ENCODE data around the gene PRSS12.

Gene PRSS12

DNA sequence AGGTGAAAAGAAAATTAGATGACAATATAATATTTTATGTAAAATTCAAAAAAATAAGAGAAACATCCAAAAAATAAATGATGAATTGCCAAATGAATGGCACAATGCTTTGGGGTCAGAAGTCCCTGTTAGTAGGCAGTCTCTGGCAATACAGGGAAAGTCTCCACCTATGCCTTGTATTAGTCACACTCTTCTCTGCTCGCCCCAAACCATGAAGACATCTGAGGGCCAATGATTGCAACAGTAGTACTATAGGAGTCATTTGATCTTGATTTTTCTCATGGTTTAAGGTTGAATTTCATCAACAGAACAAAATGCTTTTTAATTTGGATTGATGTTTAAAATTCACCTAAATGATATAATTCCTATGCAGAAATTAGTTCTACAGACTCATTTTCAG lies 3.9 kb upstream of the PRSS12 start:
- TF ChIP-seq SUZ12 (IDR thresholded peaks at IDR 0.05; ENCODE audit: extremely low read depth, insufficient read depth, insufficient read length) (no peak), ZNF274 (IDR thresholded peaks at IDR 0.05; ENCODE audit: low read depth, low read length) (no peak), YY1 (IDR thresholded peaks at IDR 0.05; ENCODE audit: insufficient read depth, insufficient read length) (no peak)
- H3K4me3 ChIP-seq (ENCODE audit: insufficient read length, low read depth) = no peak overlapping the region
- H3K4me1 ChIP-seq (ENCODE audit: insufficient read depth, insufficient read length) = no peaks in the 10 kb centered on the region
- H3K36me3 ChIP-seq (ENCODE audit: insufficient read depth, insufficient read length, low read length) = no peaks in the 10 kb centered on the region
- H3K9me3 ChIP-seq (ENCODE audit: insufficient read depth, low read length) = no peaks in the 10 kb centered on the region
- DNase-seq (ENCODE audit: low read depth, low spot score) = no peak
- no peak overlapping the region for H3K9ac ChIP-seq (ENCODE audit: insufficient read length, low read depth)
- peaks cover 21% of the 10 kb centered on the region for H3K27me3 ChIP-seq (ENCODE audit: insufficient read depth, insufficient read length)

DNA sequence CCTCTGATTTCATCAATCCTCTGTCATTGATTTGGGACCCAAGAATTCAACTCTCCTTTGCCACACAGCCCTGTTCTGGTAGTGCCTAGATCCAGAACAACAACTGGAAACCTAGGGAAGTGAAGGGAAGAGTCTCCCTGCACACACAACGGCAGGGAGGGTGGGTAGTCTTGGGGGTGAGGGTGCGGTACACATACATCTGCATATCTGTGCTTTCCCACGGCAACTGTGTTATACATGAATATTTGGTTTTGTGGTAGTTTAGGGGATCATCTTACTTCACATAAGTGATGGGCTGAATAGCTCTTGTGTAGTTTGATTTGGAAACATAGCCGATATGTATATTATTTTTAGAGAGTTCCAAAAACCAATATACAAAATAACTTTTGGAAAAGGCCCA lies 3.3 kb upstream of the PRSS12 start:
- no peak overlapping the region for H3K4me3 ChIP-seq (ENCODE audit: insufficient read length, low read depth)
- TF ChIP-seq YY1 (IDR thresholded peaks at IDR 0.05; ENCODE audit: insufficient read depth, insufficient read length) = no peak
- no peak for TF ChIP-seq ZNF274 (IDR thresholded peaks at IDR 0.05; ENCODE audit: low read depth, low read length)
- no peak for TF ChIP-seq SUZ12 (IDR thresholded peaks at IDR 0.05; ENCODE audit: extremely low read depth, insufficient read depth, insufficient read length)
- no peaks in the 10 kb centered on the region for H3K36me3 ChIP-seq (ENCODE audit: insufficient read depth, insufficient read length, low read length)
- peaks cover 27% of the 10 kb centered on the region for H3K27me3 ChIP-seq (ENCODE audit: insufficient read depth, insufficient read length)
- no peak overlapping the region for H3K9ac ChIP-seq (ENCODE audit: insufficient read length, low read depth)
- no peaks in the 10 kb centered on the region for H3K9me3 ChIP-seq (ENCODE audit: insufficient read depth, low read length)
- H3K4me1 ChIP-seq (ENCODE audit: insufficient read depth, insufficient read length) = no peaks in the 10 kb centered on the region
- no peak for DNase-seq (ENCODE audit: low read depth, low spot score)

DNA sequence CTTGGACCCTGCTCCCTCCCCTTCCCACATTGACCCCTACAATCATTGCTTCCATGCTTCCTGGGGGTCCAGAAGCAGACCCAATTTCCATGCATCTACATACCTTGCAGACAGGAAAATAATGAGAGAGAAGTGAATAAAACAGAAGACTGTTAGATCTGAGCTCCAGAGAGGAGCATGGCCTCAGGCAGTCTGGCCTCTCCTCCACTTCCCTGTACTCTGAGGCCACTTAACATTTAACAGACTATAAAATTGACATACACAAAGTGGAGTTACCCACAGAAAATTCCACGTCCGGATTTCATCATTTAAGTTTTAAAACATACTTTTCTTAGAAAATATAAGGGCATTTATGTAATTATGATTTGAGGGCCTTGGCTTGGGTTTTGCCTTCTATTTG lies 2.1 kb upstream of the PRSS12 start:
- Histone ChIP-seq H3K9me3 (ENCODE audit: insufficient read depth, low read length) (no peaks in the 10 kb centered on the region), H3K27me3 (ENCODE audit: insufficient read depth, insufficient read length) (peaks cover 30% of the 10 kb centered on the region), H3K4me3 (ENCODE audit: insufficient read length, low read depth) (no peak overlapping the region), H3K4me1 (ENCODE audit: insufficient read depth, insufficient read length) (no peaks in the 10 kb centered on the region), H3K9ac (ENCODE audit: insufficient read length, low read depth) (no peak overlapping the region), H3K36me3 (ENCODE audit: insufficient read depth, insufficient read length, low read length) (no peaks in the 10 kb centered on the region)
- no peak for TF ChIP-seq YY1 (IDR thresholded peaks at IDR 0.05; ENCODE audit: insufficient read depth, insufficient read length)
- TF ChIP-seq ZNF274 (IDR thresholded peaks at IDR 0.05; ENCODE audit: low read depth, low read length) = no peak
- DNase-seq (ENCODE audit: low read depth, low spot score) = no peak

DNA sequence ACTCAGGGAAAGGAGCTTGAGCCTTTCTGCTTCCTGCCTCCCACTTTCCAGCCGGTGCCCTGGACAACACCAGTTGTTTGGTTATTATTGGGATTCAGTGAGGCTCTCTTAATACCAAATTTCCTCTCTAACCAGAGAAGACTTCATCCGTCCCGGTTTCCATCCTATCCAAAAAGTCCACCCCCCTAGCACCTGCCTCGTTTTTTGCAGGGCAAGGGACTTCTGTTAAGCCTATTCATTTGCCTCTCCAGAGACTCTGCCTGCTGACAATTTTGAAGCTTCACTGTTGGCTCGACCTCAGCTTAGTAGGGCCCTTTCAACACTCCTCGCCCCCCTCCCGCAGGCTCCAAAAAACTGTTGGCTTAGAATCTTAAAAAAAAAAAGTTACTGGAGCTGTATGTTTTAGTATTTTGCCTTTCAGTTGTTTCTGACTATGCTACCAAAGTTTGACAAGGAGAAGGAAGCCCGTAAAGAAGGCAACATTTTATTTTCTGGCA lies 779 bp upstream of the PRSS12 start:
- H3K4me1 ChIP-seq (ENCODE audit: insufficient read depth, insufficient read length) = no peaks in the 10 kb centered on the region
- peak overlapping the region; percentile 45 for H3K4me3 ChIP-seq (ENCODE audit: insufficient read length, low read depth)
- DNase-seq (ENCODE audit: low read depth, low spot score) = no peak
- peaks cover 30% of the 10 kb centered on the region for H3K27me3 ChIP-seq (ENCODE audit: insufficient read depth, insufficient read length)
- H3K9ac ChIP-seq (ENCODE audit: insufficient read length, low read depth) = no peak overlapping the region
- TF ChIP-seq ZNF274 (IDR thresholded peaks at IDR 0.05; ENCODE audit: low read depth, low read length) (no peak), YY1 (IDR thresholded peaks at IDR 0.05; ENCODE audit: insufficient read depth, insufficient read length) (no peak), SUZ12 (IDR thresholded peaks at IDR 0.05; ENCODE audit: extremely low read depth, insufficient read depth, insufficient read length) (no peak)
- H3K9me3 ChIP-seq (ENCODE audit: insufficient read depth, low read length) = no peaks in the 10 kb centered on the region
- H3K36me3 ChIP-seq (ENCODE audit: insufficient read depth, insufficient read length, low read length) = no peaks in the 10 kb centered on the region

DNA sequence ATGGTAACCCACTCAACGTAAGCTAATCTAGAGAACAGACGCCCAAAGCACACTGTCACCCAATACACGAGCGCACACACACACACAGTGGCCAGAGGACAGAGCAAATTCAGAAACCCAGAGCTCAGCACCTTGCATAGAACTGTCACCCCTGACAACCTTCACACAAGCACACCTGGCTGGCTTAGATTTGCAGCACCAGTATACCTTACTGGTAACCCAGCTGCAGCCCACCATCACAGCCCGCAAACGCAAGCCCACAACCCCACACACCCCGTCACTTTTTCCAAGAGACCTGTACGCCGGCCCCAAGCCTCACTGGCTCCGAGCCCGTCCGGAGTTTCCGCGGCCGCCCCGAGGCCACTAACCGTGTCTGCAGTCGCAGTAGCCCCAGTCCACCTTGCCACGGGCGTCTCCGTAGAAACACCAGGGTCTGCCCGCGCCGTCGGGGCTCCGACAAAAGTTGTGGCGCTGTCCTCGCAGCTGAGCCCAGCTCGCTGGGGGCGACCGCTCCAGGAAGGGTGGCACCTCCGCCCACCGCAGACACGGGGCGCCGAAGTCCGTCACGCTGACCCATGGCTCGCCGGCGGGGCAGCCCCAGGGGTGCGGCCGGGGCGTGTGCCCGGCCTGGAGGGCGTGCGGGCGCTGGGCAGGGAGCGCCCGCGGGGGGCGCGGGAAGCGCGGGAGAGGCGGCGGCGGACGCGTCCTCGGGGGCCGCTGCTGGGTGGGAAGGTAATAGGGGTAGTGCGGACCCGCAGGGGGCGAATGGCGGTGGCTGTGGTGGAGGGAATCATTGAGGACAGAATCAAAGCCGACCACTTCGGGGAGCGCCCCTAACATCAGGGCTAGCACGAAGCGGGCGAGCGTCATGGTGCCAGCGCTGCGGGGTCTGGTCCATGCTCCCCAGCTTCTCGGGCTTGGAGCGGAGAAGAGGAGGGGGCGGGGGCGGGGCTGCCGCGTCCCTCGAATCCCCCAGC lies 664 bp downstream of the PRSS12 start:
- H3K9me3 ChIP-seq (ENCODE audit: insufficient read depth, low read length) = no peaks in the 10 kb centered on the region
- TF ChIP-seq SUZ12 (IDR thresholded peaks at IDR 0.05; ENCODE audit: extremely low read depth, insufficient read depth, insufficient read length) (no peak), YY1 (IDR thresholded peaks at IDR 0.05; ENCODE audit: insufficient read depth, insufficient read length) (no peak), ZNF274 (IDR thresholded peaks at IDR 0.05; ENCODE audit: low read depth, low read length) (no peak)
- peaks cover 30% of the 10 kb centered on the region for H3K27me3 ChIP-seq (ENCODE audit: insufficient read depth, insufficient read length)
- H3K36me3 ChIP-seq (ENCODE audit: insufficient read depth, insufficient read length, low read length) = no peaks in the 10 kb centered on the region
- H3K9ac ChIP-seq (ENCODE audit: insufficient read length, low read depth) = peak overlapping the region; percentile 72
- H3K4me3 ChIP-seq (ENCODE audit: insufficient read length, low read depth) = peak overlapping the region; percentile 62
- DNase-seq (ENCODE audit: low read depth, low spot score) = no peak
- no peaks in the 10 kb centered on the region for H3K4me1 ChIP-seq (ENCODE audit: insufficient read depth, insufficient read length)

DNA sequence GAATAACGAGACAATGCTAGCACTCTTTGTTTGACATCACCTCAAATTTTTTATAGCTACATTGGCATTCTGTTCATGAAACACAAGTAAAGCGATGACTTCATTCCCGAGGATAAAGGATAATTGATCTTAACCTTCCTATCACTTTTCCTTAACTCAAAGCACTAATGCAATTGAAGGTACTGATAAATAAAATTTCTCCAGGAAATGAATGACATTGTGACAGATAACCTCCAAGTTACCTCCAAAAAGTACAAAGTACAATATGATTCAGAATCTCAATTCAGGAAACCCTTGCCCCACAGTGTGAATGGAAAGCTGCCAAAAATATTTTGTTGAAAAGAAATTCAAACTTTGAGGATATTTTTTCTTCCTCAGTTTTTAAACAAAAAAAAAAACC lies 1.8 kb downstream of the PRSS12 start:
- Histone ChIP-seq H3K9ac (ENCODE audit: insufficient read length, low read depth) (no peak overlapping the region), H3K4me3 (ENCODE audit: insufficient read length, low read depth) (no peak overlapping the region), H3K4me1 (ENCODE audit: insufficient read depth, insufficient read length) (no peaks in the 10 kb centered on the region), H3K27me3 (ENCODE audit: insufficient read depth, insufficient read length) (peaks cover 30% of the 10 kb centered on the region), H3K36me3 (ENCODE audit: insufficient read depth, insufficient read length, low read length) (no peaks in the 10 kb centered on the region), H3K9me3 (ENCODE audit: insufficient read depth, low read length) (no peaks in the 10 kb centered on the region)
- no peak for DNase-seq (ENCODE audit: low read depth, low spot score)
- TF ChIP-seq ZNF274 (IDR thresholded peaks at IDR 0.05; ENCODE audit: low read depth, low read length) (no peak), YY1 (IDR thresholded peaks at IDR 0.05; ENCODE audit: insufficient read depth, insufficient read length) (no peak)

DNA sequence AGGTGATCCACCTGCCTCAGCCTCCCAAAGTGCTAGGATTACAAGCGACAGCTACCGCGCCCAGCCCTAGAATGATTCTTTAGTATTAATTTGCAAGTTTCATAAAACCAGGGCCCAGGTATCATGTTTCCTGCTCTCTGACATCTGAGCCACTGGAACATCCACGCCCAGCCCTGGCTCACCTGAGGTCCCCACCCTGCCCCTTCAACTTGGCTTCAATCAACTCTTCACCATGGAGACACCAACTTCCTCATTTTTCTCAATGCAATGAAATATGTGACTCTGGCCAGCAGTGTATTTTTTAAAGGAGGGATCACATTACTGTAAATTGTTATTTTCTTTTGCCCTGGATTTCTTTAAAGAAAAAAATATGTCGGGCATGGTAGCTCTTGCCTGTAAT lies 3.9 kb downstream of the PRSS12 start:
- Histone ChIP-seq H3K4me3 (ENCODE audit: insufficient read length, low read depth) (no peak overlapping the region), H3K36me3 (ENCODE audit: insufficient read depth, insufficient read length, low read length) (no peaks in the 10 kb centered on the region), H3K4me1 (ENCODE audit: insufficient read depth, insufficient read length) (no peaks in the 10 kb centered on the region), H3K9ac (ENCODE audit: insufficient read length, low read depth) (no peak overlapping the region), H3K9me3 (ENCODE audit: insufficient read depth, low read length) (no peaks in the 10 kb centered on the region), H3K27me3 (ENCODE audit: insufficient read depth, insufficient read length) (peaks cover 28% of the 10 kb centered on the region)
- TF ChIP-seq YY1 (IDR thresholded peaks at IDR 0.05; ENCODE audit: insufficient read depth, insufficient read length) = no peak
- TF ChIP-seq ZNF274 (IDR thresholded peaks at IDR 0.05; ENCODE audit: low read depth, low read length) = no peak
- TF ChIP-seq SUZ12 (IDR thresholded peaks at IDR 0.05; ENCODE audit: extremely low read depth, insufficient read depth, insufficient read length) = no peak
- DNase-seq (ENCODE audit: low read depth, low spot score) = no peak
